ENCODE data around the gene PPIP5K2. TPM values are rescaled to one million over a fixed set of nuclear protein-coding genes. Genes with fewer than 3 reads are reported as not detected.

PPIP5K2 gene
- polyA plus RNA-seq, 1 donor from 2014 or later = 153 TPM

DNA sequence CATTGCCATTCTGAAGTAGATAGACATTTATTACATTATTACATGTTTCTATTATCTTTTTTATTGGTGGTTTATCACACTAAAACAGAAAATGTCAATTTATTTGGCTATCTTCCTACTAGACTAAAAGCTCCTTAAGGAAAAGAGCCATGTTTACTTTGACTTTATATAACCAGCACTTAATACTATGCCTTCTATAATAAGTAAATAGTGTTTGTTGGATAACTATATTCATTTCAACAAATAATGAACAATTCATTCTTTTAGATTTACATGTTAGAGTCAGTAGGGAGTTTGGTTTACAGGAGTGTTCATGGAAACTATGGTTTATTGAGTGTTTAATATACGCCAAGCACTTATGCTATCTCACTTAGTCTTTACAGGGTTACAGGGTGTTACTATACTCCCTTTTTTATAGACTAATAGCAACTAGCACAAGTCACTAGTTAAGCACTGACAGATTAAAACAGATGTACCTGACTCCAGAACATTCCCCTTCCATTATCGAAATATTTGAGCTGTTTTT, 7.3 kb downstream of the PPIP5K2 start:
- Histone ChIP-seq H4K20me1 (ENCODE audit: insufficient read depth) (no peaks in the 10 kb centered on the region), H2AFZ (ENCODE audit: low read depth, low read length) (no peak overlapping the region), H3K36me3 (ENCODE audit: insufficient read depth, low read length) (peaks cover 5% of the 10 kb centered on the region), H3F3A (ENCODE audit: insufficient read depth, low read length, poor library complexity, severe bottlenecking) (no peaks in the 10 kb centered on the region), H3K4me3 (ENCODE audit: low read length) (no peak overlapping the region), H3K27me3 (ENCODE audit: insufficient read depth, low read depth, low read length) (no peaks in the 10 kb centered on the region), H3K4me2 (ENCODE audit: low read length) (no peak overlapping the region), H3K9me2 (ENCODE audit: insufficient read depth, low read length) (no peaks in the 10 kb centered on the region), H3K9ac (ENCODE audit: low read length) (no peak overlapping the region), H3K27ac (ENCODE audit: low read length) (no peak overlapping the region), H3K9me3 (ENCODE audit: low read length) (no peaks in the 10 kb centered on the region), H3K79me2 (replicated peaks; ENCODE audit: insufficient read depth, low read length) (peaks cover 32% of the 10 kb centered on the region)
- TF ChIP-seq, protein P1, sequence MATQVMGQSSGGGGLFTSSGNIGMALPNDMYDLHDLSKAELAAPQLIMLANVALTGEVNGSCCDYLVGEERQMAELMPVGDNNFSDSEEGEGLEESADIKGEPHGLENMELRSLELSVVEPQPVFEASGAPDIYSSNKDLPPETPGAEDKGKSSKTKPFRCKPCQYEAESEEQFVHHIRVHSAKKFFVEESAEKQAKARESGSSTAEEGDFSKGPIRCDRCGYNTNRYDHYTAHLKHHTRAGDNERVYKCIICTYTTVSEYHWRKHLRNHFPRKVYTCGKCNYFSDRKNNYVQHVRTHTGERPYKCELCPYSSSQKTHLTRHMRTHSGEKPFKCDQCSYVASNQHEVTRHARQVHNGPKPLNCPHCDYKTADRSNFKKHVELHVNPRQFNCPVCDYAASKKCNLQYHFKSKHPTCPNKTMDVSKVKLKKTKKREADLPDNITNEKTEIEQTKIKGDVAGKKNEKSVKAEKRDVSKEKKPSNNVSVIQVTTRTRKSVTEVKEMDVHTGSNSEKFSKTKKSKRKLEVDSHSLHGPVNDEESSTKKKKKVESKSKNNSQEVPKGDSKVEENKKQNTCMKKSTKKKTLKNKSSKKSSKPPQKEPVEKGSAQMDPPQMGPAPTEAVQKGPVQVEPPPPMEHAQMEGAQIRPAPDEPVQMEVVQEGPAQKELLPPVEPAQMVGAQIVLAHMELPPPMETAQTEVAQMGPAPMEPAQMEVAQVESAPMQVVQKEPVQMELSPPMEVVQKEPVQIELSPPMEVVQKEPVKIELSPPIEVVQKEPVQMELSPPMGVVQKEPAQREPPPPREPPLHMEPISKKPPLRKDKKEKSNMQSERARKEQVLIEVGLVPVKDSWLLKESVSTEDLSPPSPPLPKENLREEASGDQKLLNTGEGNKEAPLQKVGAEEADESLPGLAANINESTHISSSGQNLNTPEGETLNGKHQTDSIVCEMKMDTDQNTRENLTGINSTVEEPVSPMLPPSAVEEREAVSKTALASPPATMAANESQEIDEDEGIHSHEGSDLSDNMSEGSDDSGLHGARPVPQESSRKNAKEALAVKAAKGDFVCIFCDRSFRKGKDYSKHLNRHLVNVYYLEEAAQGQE (IDR thresholded peaks at IDR 0.05; ENCODE audit: borderline replicate concordance) = no peak
- no peak for TF ChIP-seq MXI1 (conservative IDR thresholded peaks at IDR 0.05; ENCODE audit: poor library complexity, severe bottlenecking)
- TF ChIP-seq, protein P2, sequence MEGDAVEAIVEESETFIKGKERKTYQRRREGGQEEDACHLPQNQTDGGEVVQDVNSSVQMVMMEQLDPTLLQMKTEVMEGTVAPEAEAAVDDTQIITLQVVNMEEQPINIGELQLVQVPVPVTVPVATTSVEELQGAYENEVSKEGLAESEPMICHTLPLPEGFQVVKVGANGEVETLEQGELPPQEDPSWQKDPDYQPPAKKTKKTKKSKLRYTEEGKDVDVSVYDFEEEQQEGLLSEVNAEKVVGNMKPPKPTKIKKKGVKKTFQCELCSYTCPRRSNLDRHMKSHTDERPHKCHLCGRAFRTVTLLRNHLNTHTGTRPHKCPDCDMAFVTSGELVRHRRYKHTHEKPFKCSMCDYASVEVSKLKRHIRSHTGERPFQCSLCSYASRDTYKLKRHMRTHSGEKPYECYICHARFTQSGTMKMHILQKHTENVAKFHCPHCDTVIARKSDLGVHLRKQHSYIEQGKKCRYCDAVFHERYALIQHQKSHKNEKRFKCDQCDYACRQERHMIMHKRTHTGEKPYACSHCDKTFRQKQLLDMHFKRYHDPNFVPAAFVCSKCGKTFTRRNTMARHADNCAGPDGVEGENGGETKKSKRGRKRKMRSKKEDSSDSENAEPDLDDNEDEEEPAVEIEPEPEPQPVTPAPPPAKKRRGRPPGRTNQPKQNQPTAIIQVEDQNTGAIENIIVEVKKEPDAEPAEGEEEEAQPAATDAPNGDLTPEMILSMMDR (IDR thresholded peaks at IDR 0.05; ENCODE audit: poor library complexity, severe bottlenecking) = no peak
- no peak for TF ChIP-seq TAF1 (IDR thresholded peaks at IDR 0.05; ENCODE audit: low read depth)
- no peak for TF ChIP-seq EP300 (conservative IDR thresholded peaks at IDR 0.05; ENCODE audit: poor library complexity, severe bottlenecking)
- no peak for TF ChIP-seq RAD21 (conservative IDR thresholded peaks at IDR 0.05)
- no peak for TF ChIP-seq POLR2AphosphoS5 (IDR thresholded peaks at IDR 0.05)
- TF ChIP-seq SMC3 (conservative IDR thresholded peaks at IDR 0.05; ENCODE audit: poor library complexity) = no peak
- TF ChIP-seq EZH2 (IDR thresholded peaks at IDR 0.05; ENCODE audit: borderline replicate concordance, insufficient read depth, low read length, poor library complexity, severe bottlenecking) = no peak

DNA sequence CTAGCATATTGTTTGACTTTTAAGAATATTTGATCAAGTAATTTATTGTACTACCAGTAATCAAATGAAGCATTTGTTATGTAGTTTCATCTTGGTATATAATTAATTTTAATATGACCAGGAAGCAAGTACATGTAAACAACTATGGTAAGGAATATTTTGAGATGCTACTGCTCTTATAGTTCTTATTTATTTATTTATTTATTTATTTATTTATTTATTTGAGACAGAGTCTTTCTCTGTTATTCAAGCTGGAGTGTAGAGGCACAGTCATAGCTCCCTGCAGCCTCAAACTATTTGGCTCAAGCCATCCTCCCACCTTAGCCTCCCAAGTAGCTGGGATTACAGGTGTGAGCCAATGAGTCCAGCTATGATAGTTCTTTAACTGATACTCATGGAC, 8.1 kb downstream of the PPIP5K2 start:
- no peaks in the 10 kb centered on the region for H3K9me2 ChIP-seq (ENCODE audit: insufficient read depth, low read length)
- TF ChIP-seq POLR2AphosphoS5 (IDR thresholded peaks at IDR 0.05) (no peak), MXI1 (conservative IDR thresholded peaks at IDR 0.05; ENCODE audit: poor library complexity, severe bottlenecking) (no peak), EZH2 (IDR thresholded peaks at IDR 0.05; ENCODE audit: borderline replicate concordance, insufficient read depth, low read length, poor library complexity, severe bottlenecking) (no peak), SMC3 (conservative IDR thresholded peaks at IDR 0.05; ENCODE audit: poor library complexity) (no peak), EP300 (conservative IDR thresholded peaks at IDR 0.05; ENCODE audit: poor library complexity, severe bottlenecking) (no peak), RAD21 (conservative IDR thresholded peaks at IDR 0.05) (no peak), TAF1 (IDR thresholded peaks at IDR 0.05; ENCODE audit: low read depth) (no peak)
- TF ChIP-seq, protein P1 (IDR thresholded peaks at IDR 0.05; ENCODE audit: borderline replicate concordance) = no peak
- TF ChIP-seq, protein P2 (IDR thresholded peaks at IDR 0.05; ENCODE audit: poor library complexity, severe bottlenecking) = no peak
- H3K27me3 ChIP-seq (ENCODE audit: insufficient read depth, low read depth, low read length) = no peaks in the 10 kb centered on the region
- peaks cover 24% of the 10 kb centered on the region for H3K79me2 ChIP-seq (replicated peaks; ENCODE audit: insufficient read depth, low read length)
- H4K20me1 ChIP-seq (ENCODE audit: insufficient read depth) = no peaks in the 10 kb centered on the region
- no peak overlapping the region for H2AFZ ChIP-seq (ENCODE audit: low read depth, low read length)
- H3K4me3 ChIP-seq (ENCODE audit: low read length) = no peak overlapping the region
- H3K9ac ChIP-seq (ENCODE audit: low read length) = no peak overlapping the region
- no peak overlapping the region for H3K27ac ChIP-seq (ENCODE audit: low read length)
- no peaks in the 10 kb centered on the region for H3K9me3 ChIP-seq (ENCODE audit: low read length)
- no peak overlapping the region for H3K4me2 ChIP-seq (ENCODE audit: low read length)
- no peaks in the 10 kb centered on the region for H3F3A ChIP-seq (ENCODE audit: insufficient read depth, low read length, poor library complexity, severe bottlenecking)
- H3K36me3 ChIP-seq (ENCODE audit: insufficient read depth, low read length) = peaks cover 2% of the 10 kb centered on the region
